ENCODE results near the gene PPM1J. TPM values are rescaled to one million over a fixed set of nuclear protein-coding genes. Genes with fewer than 3 reads are reported as not detected.

Gene PPM1J
- total and polyA plus RNA-seq, 2 experiments from 2014 or later, result 0.93 to 1.9 TPM

DNA sequence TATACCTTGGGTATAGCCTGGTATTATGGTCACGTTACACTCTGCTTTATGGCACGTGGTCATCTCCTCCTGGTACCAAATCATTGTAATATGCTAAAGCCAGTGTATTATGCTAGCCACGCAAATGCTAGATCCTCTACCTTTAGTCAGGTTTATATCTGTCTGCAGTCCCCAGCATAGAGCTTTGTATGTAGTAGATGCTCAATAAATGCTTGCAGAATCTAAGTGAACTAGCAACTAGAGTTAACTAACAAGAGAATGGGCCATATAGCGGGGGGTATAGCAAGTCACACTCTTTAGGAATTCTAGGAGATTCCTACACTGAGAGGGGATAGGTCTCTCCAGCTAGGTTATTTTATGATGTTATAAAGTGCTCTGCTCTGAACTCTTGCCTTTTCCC, 37.6 kb downstream of the PPM1J start:
- H3K9me2 ChIP-seq (replicated peaks; ENCODE audit: insufficient read depth), result no peaks in the 10 kb centered on the region
- peaks cover 6% of the 10 kb centered on the region for H4K20me1 ChIP-seq (ENCODE audit: insufficient read depth, poor library complexity, severe bottlenecking)
- H3K36me3 ChIP-seq (replicated peaks; ENCODE audit: insufficient read depth, low read depth), result no peaks in the 10 kb centered on the region
- H3K27me3 ChIP-seq, result no peaks in the 10 kb centered on the region
- H3K9me3 ChIP-seq (ENCODE audit: low read depth), result no peaks in the 10 kb centered on the region
- no peak overlapping the region for H2AFZ ChIP-seq
- peaks cover 19% of the 10 kb centered on the region for H3K4me1 ChIP-seq (ENCODE audit: insufficient read depth)
- H3K79me2 ChIP-seq, result peaks cover 67% of the 10 kb centered on the region
- H3K4me3 ChIP-seq, result no peak overlapping the region
- no peak overlapping the region for H3K27ac ChIP-seq
- H3K4me2 ChIP-seq, result no peak overlapping the region
- no peak for DNase-seq (ENCODE audit: low spot score)
- no peak for TF ChIP-seq CTCF (IDR thresholded peaks at IDR 0.05; ENCODE audit: poor library complexity)
- no peak for TF ChIP-seq EZH2phosphoT487 (IDR thresholded peaks at IDR 0.05; ENCODE audit: low read depth, severe bottlenecking, unreplicated experiment)
- TF ChIP-seq EZH2 (IDR thresholded peaks at IDR 0.05; ENCODE audit: borderline replicate concordance), result no peak
- WGBS (ENCODE audit: low lambda C conversion rate, missing lambda C conversion rate), result 94% methylated on average over 4 of the region's 4 CpGs

- TF ChIP-seq EZH2phosphoT487 (IDR thresholded peaks at IDR 0.05; ENCODE audit: low read depth, severe bottlenecking, unreplicated experiment) (no peak), CTCF (IDR thresholded peaks at IDR 0.05; ENCODE audit: poor library complexity) (no peak), EZH2 (IDR thresholded peaks at IDR 0.05; ENCODE audit: borderline replicate concordance) (no peak)
- Histone ChIP-seq H3K27me3 (no peaks in the 10 kb centered on the region), H3K27ac (no peak overlapping the region), H3K9me3 (ENCODE audit: low read depth) (no peaks in the 10 kb centered on the region), H3K79me2 (peaks cover 60% of the 10 kb centered on the region), H4K20me1 (ENCODE audit: insufficient read depth, poor library complexity, severe bottlenecking) (peaks cover 6% of the 10 kb centered on the region), H2AFZ (no peak overlapping the region), H3K9me2 (replicated peaks; ENCODE audit: insufficient read depth) (no peaks in the 10 kb centered on the region), H3K4me1 (ENCODE audit: insufficient read depth) (peaks cover 19% of the 10 kb centered on the region), H3K36me3 (replicated peaks; ENCODE audit: insufficient read depth, low read depth) (no peaks in the 10 kb centered on the region), H3K4me3 (no peak overlapping the region), H3K4me2 (peak overlapping the region; percentile 81)
- no peak for DNase-seq (ENCODE audit: low spot score)
- 93% methylated on average over 3 of the region's 3 CpGs for WGBS (ENCODE audit: low lambda C conversion rate, missing lambda C conversion rate)
These were observed 38.6 kb downstream of the PPM1J start for GRCh38 chr1:112676543-112676942.

DNA sequence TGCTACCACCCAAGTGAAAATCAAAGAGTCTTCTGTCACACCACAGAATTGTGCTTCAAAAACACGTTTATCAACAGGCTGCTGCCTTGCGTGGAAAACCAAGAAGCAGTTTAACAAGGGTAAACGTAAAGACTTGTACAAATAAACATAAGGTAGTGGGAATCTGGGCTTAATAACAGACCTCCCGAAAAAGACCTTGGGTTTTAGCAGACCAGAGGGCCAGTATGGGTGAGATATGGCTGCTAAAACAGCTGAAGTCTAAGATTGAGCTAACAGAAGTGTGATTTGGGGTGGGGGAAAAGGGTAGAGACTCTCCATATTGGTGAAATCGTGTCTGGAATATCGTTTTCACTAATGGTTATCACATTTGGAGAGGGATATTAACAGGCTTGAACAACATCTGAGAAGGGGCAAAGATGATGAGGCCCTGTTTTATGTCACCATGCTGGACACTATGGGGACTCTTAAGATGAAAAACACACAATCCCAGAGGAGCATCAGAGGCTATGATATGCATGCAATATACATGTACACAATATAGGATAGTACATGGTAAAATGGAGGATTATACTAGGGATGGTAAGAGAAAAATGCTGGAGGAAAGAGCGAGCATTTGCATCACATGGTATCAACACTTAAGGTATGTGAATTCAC, 39.3 kb downstream of the PPM1J start:
- no peak for TF ChIP-seq EZH2phosphoT487 (IDR thresholded peaks at IDR 0.05; ENCODE audit: low read depth, severe bottlenecking, unreplicated experiment)
- no peak for TF ChIP-seq EZH2 (IDR thresholded peaks at IDR 0.05; ENCODE audit: borderline replicate concordance)
- TF ChIP-seq CTCF (IDR thresholded peaks at IDR 0.05; ENCODE audit: poor library complexity), result no peak
- H3K36me3 ChIP-seq (replicated peaks; ENCODE audit: insufficient read depth, low read depth), result no peaks in the 10 kb centered on the region
- H3K27ac ChIP-seq, result peak overlapping the region; percentile 99
- no peaks in the 10 kb centered on the region for H3K9me3 ChIP-seq (ENCODE audit: low read depth)
- no peaks in the 10 kb centered on the region for H3K27me3 ChIP-seq
- H3K79me2 ChIP-seq, result peaks cover 53% of the 10 kb centered on the region
- peak overlapping the region; percentile 81 for H3K4me2 ChIP-seq
- H4K20me1 ChIP-seq (ENCODE audit: insufficient read depth, poor library complexity, severe bottlenecking), result peaks cover 6% of the 10 kb centered on the region
- WGBS (ENCODE audit: low lambda C conversion rate, missing lambda C conversion rate), result 45% methylated on average over 7 of the region's 7 CpGs
- no peak for DNase-seq (ENCODE audit: low spot score)
- H3K4me1 ChIP-seq (ENCODE audit: insufficient read depth), result peaks cover 19% of the 10 kb centered on the region
- H3K4me3 ChIP-seq, result peak overlapping the region; percentile 78
- peak overlapping the region; percentile 19 for H2AFZ ChIP-seq
- no peaks in the 10 kb centered on the region for H3K9me2 ChIP-seq (replicated peaks; ENCODE audit: insufficient read depth)

All from hepatocyte (in vitro differentiated cells).